Natural killer cell (primary cell): Measurements from ENCODE around the gene TTLL12. TPM values are rescaled to one million over a fixed set of nuclear protein-coding genes. Genes with fewer than 3 reads are reported as not detected.

Experiments
- ATAC-seq, 3 donors: fragments of 150-1000 bp in 2 of 3; fragments of 200-7000 bp in 1 of 3; cut with Tn5 transposase; 1 replicate in 1 of 3; 2 replicates in 2 of 3; pipeline ENCODE4 v1.10.0; 2021; ENCODE audit warnings: mild to moderate bottlenecking in 2 of 3, moderate library complexity in 2 of 3
- DNase-seq, 2 donors: peaks; one replicate each; pipeline versions ENCODE4 v3.0.0 to v3.0.0-alpha.2; 2013 to 2021; ENCODE audit warnings: mixed read lengths in 1 of 2
- H3K27ac ChIP-seq: one replicate; pipeline ENCODE4 v1.5.1; 2013; ENCODE audit warnings: mild to moderate bottlenecking, low read length
- H3K27me3 ChIP-seq: one replicate; pipeline ENCODE4 v1.6.1; 2013; ENCODE audit warnings: low read length; ENCODE audit not compliant: control insufficient read depth, insufficient read depth
- H3K36me3 ChIP-seq: one replicate; pipeline ENCODE4 v1.6.1; 2013; ENCODE audit warnings: low read length; ENCODE audit not compliant: control insufficient read depth, insufficient read depth
- H3K4me1 ChIP-seq: one replicate; pipeline ENCODE4 v1.6.1; 2013; ENCODE audit warnings: low read length; ENCODE audit not compliant: control insufficient read depth, insufficient read depth
- H3K4me3 ChIP-seq: one replicate; pipeline ENCODE4 v1.5.1; 2013; ENCODE audit warnings: low read length
- H3K9me3 ChIP-seq: one replicate; pipeline ENCODE4 v1.6.1; 2013; ENCODE audit warnings: low read length; ENCODE audit not compliant: control insufficient read depth, insufficient read depth
- H3K27ac Mint-ChIP-seq, 2 donors: one replicate each; pipeline ENCODE4 v1.8.0; 2022; ENCODE audit warnings: mild to moderate bottlenecking in 2 of 2, mixed read lengths in 2 of 2, moderate library complexity in 1 of 2
- H3K27me3 Mint-ChIP-seq, 2 donors: one replicate each; pipeline ENCODE4 v1.8.0; 2022; ENCODE audit warnings: low read depth in 2 of 2, mixed read lengths in 2 of 2
- H3K36me3 Mint-ChIP-seq: one replicate; pipeline ENCODE4 v1.8.0; 2022; ENCODE audit warnings: mixed read lengths
- H3K4me1 Mint-ChIP-seq, 2 donors: one replicate each; pipeline ENCODE4 v1.8.0; 2022; ENCODE audit warnings: mixed read lengths in 2 of 2
- H3K4me3 Mint-ChIP-seq: one replicate; pipeline ENCODE4 v1.8.0; 2022; ENCODE audit warnings: mild to moderate bottlenecking, moderate library complexity, mixed read lengths
- H3K9me3 Mint-ChIP-seq, 2 donors: one replicate each; pipeline ENCODE4 v1.8.0; 2022; ENCODE audit warnings: mixed read lengths in 2 of 2
- CTCF ChIP-seq: fragments of 200-600 bp; IDR thresholded peaks from one replicate; pipeline ENCODE4 v1.8.0; 2022; ENCODE audit warnings: antibody characterized with exemption
- WGBS: methylation state at CpG from one replicate; pipeline ENCODE4 v1.1.7; 2013; ENCODE audit warnings: missing lambda C conversion rate; ENCODE audit not compliant: insufficient coverage; 5-methylcytosine and 5-hydroxymethylcytosine counted together
- intact Hi-C: fragments of 100-400 bp; cut with micrococcal nuclease; formaldehyde crosslinking; loops from one replicate; pipeline ENCODE4 v1.14.2; 2022
- total RNA-seq, 4 donors: library from RNA; stranded (reverse); fragments of 120-200 nt in 1 of 4; gene quantifications; one replicate each; pipeline versions ENCODE4 v1.2.3 to v1.2.4, GENCODE V29; 2013 to 2022

TTLL12 gene
- total RNA-seq, 3 donors from 2014 or later (not counting 1 experiment from before 2014, with no cell fraction given): 9.3 to 15.5 (median 13.7) TPM

GRCh38 chr22:43228330-43228729, 41.4 kb upstream of the TTLL12 start:
- Mint-ChIP-seq H3K9me3 (no peaks in the 10 kb centered on the region), H3K27ac (no peak overlapping the region), H3K4me1 (peaks cover 0 to 12% of the 10 kb centered on the region in 2 donors), H3K36me3 (no peaks in the 10 kb centered on the region), H3K4me3 (no peak overlapping the region), H3K27me3 (peaks cover 8 to 20% of the 10 kb centered on the region in 2 donors)
- H3K36me3 ChIP-seq: no peaks in the 10 kb centered on the region
- no peak for ATAC-seq
- H3K4me3 ChIP-seq: no peak overlapping the region
- 80% methylated on average over 8 of the region's 8 CpGs for WGBS
- no peaks in the 10 kb centered on the region for H3K9me3 ChIP-seq
- no peak overlapping the region for H3K27ac ChIP-seq
- DNase-seq: peak in 1 of 2 donors; percentile 31
- no peaks in the 10 kb centered on the region for H3K27me3 ChIP-seq
- no peak for TF ChIP-seq CTCF
- H3K4me1 ChIP-seq: peaks cover 7% of the 10 kb centered on the region
- intact Hi-C loops: no loop called here

GRCh38 chr22:43227239-43227630, 40.3 kb upstream of the TTLL12 start:
- no peak overlapping the region for H3K4me3 Mint-ChIP-seq
- H3K4me1 ChIP-seq: peaks cover 7% of the 10 kb centered on the region
- H3K9me3 ChIP-seq: no peaks in the 10 kb centered on the region
- ATAC-seq (no peak), DNase-seq (no peak)
- H3K4me3 ChIP-seq: no peak overlapping the region
- H3K36me3 Mint-ChIP-seq: no peaks in the 10 kb centered on the region
- H3K27me3 Mint-ChIP-seq: peaks cover 7 to 20% of the 10 kb centered on the region in 2 donors
- H3K36me3 ChIP-seq: no peaks in the 10 kb centered on the region
- no peaks in the 10 kb centered on the region for H3K9me3 Mint-ChIP-seq
- no peak overlapping the region for H3K27ac ChIP-seq
- no peak for TF ChIP-seq CTCF
- H3K4me1 Mint-ChIP-seq: peaks cover 0 to 12% of the 10 kb centered on the region in 2 donors
- intact Hi-C loops: no loop called here
- no peaks in the 10 kb centered on the region for H3K27me3 ChIP-seq
- 79% methylated on average over 17 of the region's 17 CpGs for WGBS
- H3K27ac Mint-ChIP-seq: no peak overlapping the region

- ATAC-seq: no peak
These were observed 39.7 kb upstream of the TTLL12 start for GRCh38 chr22:43226377-43227238.

More at GRCh38 chr22:43226377-43227238, 39.7 kb upstream of the TTLL12 start:
- no peak overlapping the region for H3K27ac ChIP-seq
- Mint-ChIP-seq H3K27ac (no peak overlapping the region), H3K4me1 (peaks cover 0 to 12% of the 10 kb centered on the region in 2 donors), H3K9me3 (no peaks in the 10 kb centered on the region), H3K36me3 (no peaks in the 10 kb centered on the region), H3K27me3 (peaks cover 7 to 20% of the 10 kb centered on the region in 2 donors), H3K4me3 (no peak overlapping the region)
- no peaks in the 10 kb centered on the region for H3K36me3 ChIP-seq
- WGBS: 86% methylated on average over 18 of the region's 19 CpGs
- no peaks in the 10 kb centered on the region for H3K9me3 ChIP-seq
- intact Hi-C loops: no loop called here
- no peaks in the 10 kb centered on the region for H3K27me3 ChIP-seq
- DNase-seq: no peak
- H3K4me1 ChIP-seq: peaks cover 7% of the 10 kb centered on the region
- TF ChIP-seq CTCF: no peak
- H3K4me3 ChIP-seq: no peak overlapping the region
